A549 (cell line): ENCODE measurements around the gene SLC16A3. TPM values are rescaled to one million over a fixed set of nuclear protein-coding genes. Genes with fewer than 3 reads are reported as not detected.
A peak's percentile ranks its signal among the peaks of the same experiment; 100 is the strongest.

ENCODE experiments used
- ATAC-seq, 2 experiments: fragments of 200-7000 bp in 1 of 2; fragments of >200 bp in 1 of 2; cut with Nextera tagmentation in 1 of 2; cut with Tn5 transposase in 1 of 2; 3 replicates each; pipeline versions ENCODE4 v1.8.0 to v1.9.1; 2018 to 2020; ENCODE audit warnings: mild to moderate bottlenecking in 1 of 2, moderate library complexity in 1 of 2
- CTCF ChIA-PET: fragments of 300-600 bp; sonication (Branson Sonifier 250); formaldehyde crosslinking; extraction: SDS; loops from one replicate; lab custom pipeline; 2021; ENCODE audit warnings: antibody characterized with exemption, inconsistent platforms; lab: Yijun Ruan, JAX
- POLR2A ChIA-PET: fragments of 350-600 bp; formaldehyde crosslinking; extraction: SDS; loops from one replicate; lab custom pipeline; 2021; ENCODE audit warnings: antibody characterized with exemption, inconsistent platforms; lab: Yijun Ruan, JAX
- DNase-seq, 2 experiments: peaks; one replicate each; pipeline versions ENCODE4 v3.0.0 to v3.0.0-alpha.2; 2011 to 2016; ENCODE audit warnings: low read depth in 1 of 2, low spot score in 1 of 2
- FAIRE-seq: peaks from 2 replicates; lab custom pipeline; 2011; peaks lifted over from hg19 to GRCh38; lab: Jason Lieb, UNC
- H3K27ac ChIP-seq, 2 experiments: fragments of >200 bp; sonication (Bioruptor Twin); formaldehyde crosslinking; 3 replicates each; pipeline ENCODE4 v1.5.1; 2016 to 2017
- H3K4me1 ChIP-seq: fragments of >200 bp; sonication (Bioruptor Twin); formaldehyde crosslinking; 3 replicates; pipeline ENCODE4 v1.6.1; 2016
- H3K4me2 ChIP-seq: fragments of >200 bp; sonication (Bioruptor Twin); formaldehyde crosslinking; 3 replicates; pipeline ENCODE4 v1.6.1; 2016
- H3K4me3 ChIP-seq: fragments of >200 bp; sonication (Bioruptor Twin); formaldehyde crosslinking; 3 replicates; pipeline ENCODE4 v1.5.1; 2016
- H3K9me3 ChIP-seq: fragments of >200 bp; sonication (Bioruptor Twin); formaldehyde crosslinking; 3 replicates; pipeline ENCODE4 v1.6.1; 2016
- BCL3 ChIP-seq: fragments of >200 bp; sonication (Bioruptor Twin); formaldehyde crosslinking; IDR thresholded peaks from 3 replicates; pipeline ENCODE4 v1.6.1; 2016
- BHLHE40 ChIP-seq: IDR thresholded peaks from 2 replicates; pipeline ENCODE4 v1.6.1; 2012; ENCODE audit warnings: low read depth, low read length, inconsistent platforms
- E2F6 ChIP-seq: IDR thresholded peaks from 2 replicates; pipeline ENCODE4 v1.6.1; 2012; ENCODE audit warnings: low read depth, borderline replicate concordance
- EHMT2 ChIP-seq: fragments of 200-600 bp; sonication (generic); IDR thresholded peaks from 2 replicates; pipeline ENCODE4 v1.6.1; 2016; ENCODE audit warnings: antibody characterized with exemption, low read depth, mild to moderate bottlenecking, moderate library complexity
- ESRRA ChIP-seq: fragments of 150-350 bp; IDR thresholded peaks from 2 replicates; pipeline ENCODE4 v1.6.1; 2014; ENCODE audit warnings: mild to moderate bottlenecking, low read length, borderline replicate concordance
- FOXS1 ChIP-seq: fragments of 250-450 bp; sonication (Bioruptor Pico); IDR thresholded peaks from 2 replicates; pipeline ENCODE4 v1.5.0; 2020; ENCODE audit warnings: mild to moderate bottlenecking, moderate library complexity
- HOXA7 ChIP-seq: fragments of 250-450 bp; sonication (Bioruptor Pico); IDR thresholded peaks from 2 replicates; pipeline ENCODE4 v1.5.0; 2020; ENCODE audit warnings: mild to moderate bottlenecking, moderate library complexity
- KDM1A ChIP-seq: fragments of 200-600 bp; sonication (generic); IDR thresholded peaks from 2 replicates; pipeline ENCODE4 v1.6.1; 2016; ENCODE audit warnings: low read depth, mild to moderate bottlenecking
- KDM5A ChIP-seq: fragments of 200-600 bp; sonication (generic); IDR thresholded peaks from 2 replicates; pipeline ENCODE4 v1.6.1; 2016; ENCODE audit warnings: antibody characterized with exemption, mild to moderate bottlenecking
- NFE2L2 ChIP-seq: fragments of 150-350 bp; conservative IDR thresholded peaks from 2 replicates; pipeline ENCODE4 v1.6.1; 2014; ENCODE audit warnings: low read length
- PHF8 ChIP-seq: fragments of 200-600 bp; sonication (generic); IDR thresholded peaks from 2 replicates; pipeline ENCODE4 v1.6.1; 2016; ENCODE audit warnings: low read depth, mild to moderate bottlenecking, antibody characterized with exemption, moderate library complexity, borderline replicate concordance
- RNF2 ChIP-seq: fragments of 200-600 bp; sonication (generic); IDR thresholded peaks from 2 replicates; pipeline ENCODE4 v1.6.1; 2016; ENCODE audit warnings: low read depth, mild to moderate bottlenecking, antibody characterized with exemption, moderate library complexity, borderline replicate concordance
- SMC3 ChIP-seq: fragments of >200 bp; sonication (Bioruptor Twin); formaldehyde crosslinking; IDR thresholded peaks from 3 replicates; pipeline ENCODE4 v1.6.1; 2018; ENCODE audit warnings: inconsistent platforms
- TFCP2L1 ChIP-seq: fragments of 250-450 bp; sonication (Bioruptor Pico); IDR thresholded peaks from 2 replicates; pipeline ENCODE4 v1.5.0; 2021; ENCODE audit warnings: mild to moderate bottlenecking
- ZC3H11A ChIP-seq: fragments of 450-650 bp; IDR thresholded peaks from 2 replicates; pipeline ENCODE4 v1.6.1; 2014; ENCODE audit warnings: antibody characterized with exemption, mild to moderate bottlenecking
- WGBS: methylation state at CpG from one replicate; pipeline ENCODE4 v1.1.6; 2017; ENCODE audit errors: missing lambda C conversion rate; 5-methylcytosine and 5-hydroxymethylcytosine counted together
- polyA plus RNA-seq, 4 experiments: library from polyadenylated mRNA; depleted of rRNA in 3 of 4; stranded (reverse); fragments of >200 nt; fragmentation: RNase III in 1 of 4; extraction: RNeasy Plus Mini Kit Qiagen cat#74134 plus additional on column Dnase treatment in 1 of 4; gene quantifications; 2 replicates in 3 of 4; 3 replicates in 1 of 4; pipeline ENCODE4 v1.2.3, GENCODE V29; 2011 to 2017
- TF ChIP-seq, protein P1 (sequence below): IDR thresholded peaks from 2 replicates; pipeline ENCODE4 v1.6.1; 2012
- TF ChIP-seq, protein P2 (sequence below): fragments of 250-450 bp; sonication (Bioruptor Pico); IDR thresholded peaks from 2 replicates; pipeline ENCODE4 v1.5.0; 2021; ENCODE audit warnings: mild to moderate bottlenecking, moderate library complexity, borderline replicate concordance

Gene SLC16A3
- polyA plus RNA-seq, 2 of the 4 experiments (the other 2 are of a cell fraction), result 28.6 to 90.9 TPM

DNA sequence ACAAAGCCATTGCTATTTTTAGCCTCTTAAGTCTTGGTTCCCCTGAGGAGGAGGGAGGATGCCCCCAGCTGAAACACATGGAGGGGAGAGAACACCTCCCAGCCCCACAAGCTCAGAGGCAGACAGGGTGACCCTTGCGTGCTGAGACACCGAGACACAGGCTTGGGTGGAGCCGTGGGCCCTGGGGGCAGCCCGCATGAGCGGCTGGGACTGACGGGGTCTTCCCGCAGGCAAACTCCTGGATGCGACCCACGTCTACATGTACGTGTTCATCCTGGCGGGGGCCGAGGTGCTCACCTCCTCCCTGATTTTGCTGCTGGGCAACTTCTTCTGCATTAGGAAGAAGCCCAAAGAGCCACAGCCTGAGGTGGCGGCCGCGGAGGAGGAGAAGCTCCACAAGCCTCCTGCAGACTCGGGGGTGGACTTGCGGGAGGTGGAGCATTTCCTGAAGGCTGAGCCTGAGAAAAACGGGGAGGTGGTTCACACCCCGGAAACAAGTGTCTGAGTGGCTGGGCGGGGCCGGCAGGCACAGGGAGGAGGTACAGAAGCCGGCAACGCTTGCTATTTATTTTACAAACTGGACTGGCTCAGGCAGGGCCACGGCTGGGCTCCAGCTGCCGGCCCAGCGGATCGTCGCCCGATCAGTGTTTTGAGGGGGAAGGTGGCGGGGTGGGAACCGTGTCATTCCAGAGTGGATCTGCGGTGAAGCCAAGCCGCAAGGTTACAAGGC, 9.8 kb downstream of the SLC16A3 start:
- WGBS, result 64% methylated on average over 28 of the region's 33 CpGs
- Histone ChIP-seq H3K27ac (peak overlapping the region; percentile 50 to 84; a peak in 5 of 6 replicates), H3K9me3 (no peaks in the 10 kb centered on the region)
- DNase-seq, result peak in 1 of 2 experiments; percentile 75
- TF ChIP-seq, protein P1, sequence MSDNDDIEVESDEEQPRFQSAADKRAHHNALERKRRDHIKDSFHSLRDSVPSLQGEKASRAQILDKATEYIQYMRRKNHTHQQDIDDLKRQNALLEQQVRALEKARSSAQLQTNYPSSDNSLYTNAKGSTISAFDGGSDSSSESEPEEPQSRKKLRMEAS, result peak; percentile 13; the same call in 1 of the 2 replicates
- no peak for TF ChIP-seq KDM1A
- TF ChIP-seq, all 56 proteins: peak for 1
- FAIRE-seq (no peak), ATAC-seq (peak in 1 of 2 experiments; percentile 1; a peak in 3 of 6 replicates)
- Histone ChIP-seq H3K4me1 (peaks cover 88% of the 10 kb centered on the region), H3K4me2 (peak overlapping the region; percentile 22), H3K4me3 (no peak overlapping the region)
- POLR2A ChIA-PET, result no interaction called here
- CTCF ChIA-PET, result interaction anchor here (0.8 to 17.6 kb wide), 12 partner anchors 17 to 296 kb away, joined by 3 to 289 read pairs (median 6); partner anchors contain the start of genes CD7 and SECTM1

GRCh38 chr17:82239401-82239925, 10.6 kb downstream of the SLC16A3 start:
- H3K4me2 ChIP-seq, result peak overlapping the region; percentile 22; the same call in 2 of the 3 replicates
- ChIA-PET POLR2A (no interaction called here), CTCF (interaction anchor here (0.8 to 17.6 kb wide), 8 partner anchors 16 to 209 kb away, joined by 3 to 289 read pairs (median 4); partner anchors contain the start of genes CD7 and SECTM1)
- no peak overlapping the region for H3K4me3 ChIP-seq
- ATAC-seq (no peak), DNase-seq (no peak), FAIRE-seq (no peak)
- WGBS, result 89% methylated on average over 17 of the region's 17 CpGs
- H3K4me1 ChIP-seq, result peaks cover 88% of the 10 kb centered on the region
- H3K27ac ChIP-seq, result peak overlapping the region; percentile 50 to 84; a peak in 4 of 6 replicates
- no peaks in the 10 kb centered on the region for H3K9me3 ChIP-seq
- TF ChIP-seq KDM1A (no peak), SMC3 (no peak), TFCP2L1 (CRISPR knock-in tag) (no peak), KDM5A (no peak), E2F6 (no peak), BCL3 (no peak), ESRRA (no peak), RNF2 (no peak), PHF8 (no peak), FOXS1 (CRISPR knock-in tag) (no peak), EHMT2 (no peak), NFE2L2 (no peak), ZC3H11A (no peak), BHLHE40 (no peak), HOXA7 (CRISPR knock-in tag) (no peak)
- TF ChIP-seq, protein P2, sequence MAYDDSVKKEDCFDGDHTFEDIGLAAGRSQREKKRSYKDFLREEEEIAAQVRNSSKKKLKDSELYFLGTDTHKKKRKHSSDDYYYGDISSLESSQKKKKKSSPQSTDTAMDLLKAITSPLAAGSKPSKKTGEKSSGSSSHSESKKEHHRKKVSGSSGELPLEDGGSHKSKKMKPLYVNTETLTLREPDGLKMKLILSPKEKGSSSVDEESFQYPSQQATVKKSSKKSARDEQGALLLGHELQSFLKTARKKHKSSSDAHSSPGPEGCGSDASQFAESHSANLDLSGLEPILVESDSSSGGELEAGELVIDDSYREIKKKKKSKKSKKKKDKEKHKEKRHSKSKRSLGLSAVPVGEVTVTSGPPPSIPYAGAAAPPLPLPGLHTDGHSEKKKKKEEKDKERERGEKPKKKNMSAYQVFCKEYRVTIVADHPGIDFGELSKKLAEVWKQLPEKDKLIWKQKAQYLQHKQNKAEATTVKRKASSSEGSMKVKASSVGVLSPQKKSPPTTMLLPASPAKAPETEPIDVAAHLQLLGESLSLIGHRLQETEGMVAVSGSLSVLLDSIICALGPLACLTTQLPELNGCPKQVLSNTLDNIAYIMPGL (CRISPR knock-in tag), result no peak
- TF ChIP-seq, protein P1, result no peak
